Measurements from ENCODE around the gene CCDC59. TPM values are rescaled to one million over a fixed set of nuclear protein-coding genes. Genes with fewer than 3 reads are reported as not detected.

CCDC59 gene
- total RNA-seq, 1 donor = 47.4 TPM

DNA sequence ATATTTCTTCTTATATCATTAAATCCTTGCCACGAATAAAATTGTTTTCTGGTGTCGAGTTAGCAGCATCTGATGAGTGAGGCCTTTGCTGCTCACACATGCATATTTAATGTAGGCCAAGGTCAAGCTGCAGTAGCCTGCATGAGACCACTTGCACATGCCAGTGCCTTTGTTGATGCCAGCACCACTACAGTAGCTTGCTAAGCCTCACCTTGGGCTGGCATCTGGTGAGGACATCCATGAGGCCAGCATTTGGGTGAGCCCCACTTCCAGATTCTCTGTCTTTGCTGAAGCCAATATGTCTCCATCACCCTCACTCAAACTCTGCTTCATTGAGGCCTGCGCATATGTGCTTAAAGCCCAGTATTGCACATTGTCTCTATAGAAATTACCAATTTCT is 8.0 kb downstream of the CCDC59 start:
- TF ChIP-seq, protein P1, sequence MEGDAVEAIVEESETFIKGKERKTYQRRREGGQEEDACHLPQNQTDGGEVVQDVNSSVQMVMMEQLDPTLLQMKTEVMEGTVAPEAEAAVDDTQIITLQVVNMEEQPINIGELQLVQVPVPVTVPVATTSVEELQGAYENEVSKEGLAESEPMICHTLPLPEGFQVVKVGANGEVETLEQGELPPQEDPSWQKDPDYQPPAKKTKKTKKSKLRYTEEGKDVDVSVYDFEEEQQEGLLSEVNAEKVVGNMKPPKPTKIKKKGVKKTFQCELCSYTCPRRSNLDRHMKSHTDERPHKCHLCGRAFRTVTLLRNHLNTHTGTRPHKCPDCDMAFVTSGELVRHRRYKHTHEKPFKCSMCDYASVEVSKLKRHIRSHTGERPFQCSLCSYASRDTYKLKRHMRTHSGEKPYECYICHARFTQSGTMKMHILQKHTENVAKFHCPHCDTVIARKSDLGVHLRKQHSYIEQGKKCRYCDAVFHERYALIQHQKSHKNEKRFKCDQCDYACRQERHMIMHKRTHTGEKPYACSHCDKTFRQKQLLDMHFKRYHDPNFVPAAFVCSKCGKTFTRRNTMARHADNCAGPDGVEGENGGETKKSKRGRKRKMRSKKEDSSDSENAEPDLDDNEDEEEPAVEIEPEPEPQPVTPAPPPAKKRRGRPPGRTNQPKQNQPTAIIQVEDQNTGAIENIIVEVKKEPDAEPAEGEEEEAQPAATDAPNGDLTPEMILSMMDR (IDR thresholded peaks at IDR 0.05; ENCODE audit: extremely low read depth, low read depth, low read length) = no peak
- Histone ChIP-seq H3K27ac (ENCODE audit: low read depth, low read length) (no peak overlapping the region), H3K79me2 (ENCODE audit: insufficient read depth, low read length) (no peaks in the 10 kb centered on the region), H3K9me3 (ENCODE audit: low read depth, low read length) (no peaks in the 10 kb centered on the region), H3K4me3 (ENCODE audit: insufficient read depth, low read length) (no peak overlapping the region), H3K4me1 (ENCODE audit: insufficient read depth, low read length) (no peaks in the 10 kb centered on the region), H3K4me2 (ENCODE audit: insufficient read depth, low read length) (no peak overlapping the region), H2AFZ (ENCODE audit: low read length) (no peak overlapping the region), H4K20me1 (ENCODE audit: insufficient read depth, low read length) (no peaks in the 10 kb centered on the region), H3K27me3 (ENCODE audit: insufficient read depth, low read length) (no peaks in the 10 kb centered on the region), H3K36me3 (ENCODE audit: insufficient read depth, low read length) (peaks cover 20% of the 10 kb centered on the region)
- no peak for DNase-seq (ENCODE audit: insufficient read length, low spot score, missing footprints)

- no peaks in the 10 kb centered on the region for H3K79me2 ChIP-seq (ENCODE audit: insufficient read depth, low read length)
- H3K4me1 ChIP-seq (ENCODE audit: insufficient read depth, low read length) = no peaks in the 10 kb centered on the region
- H2AFZ ChIP-seq (ENCODE audit: low read length) = no peak overlapping the region
- no peak overlapping the region for H3K4me3 ChIP-seq (ENCODE audit: insufficient read depth, low read length)
- TF ChIP-seq, protein P1 (IDR thresholded peaks at IDR 0.05; ENCODE audit: extremely low read depth, low read depth, low read length) = no peak
- H3K27me3 ChIP-seq (ENCODE audit: insufficient read depth, low read length) = no peaks in the 10 kb centered on the region
- no peaks in the 10 kb centered on the region for H3K36me3 ChIP-seq (ENCODE audit: insufficient read depth, low read length)
- no peak overlapping the region for H3K27ac ChIP-seq (ENCODE audit: low read depth, low read length)
- no peaks in the 10 kb centered on the region for H4K20me1 ChIP-seq (ENCODE audit: insufficient read depth, low read length)
- no peak overlapping the region for H3K4me2 ChIP-seq (ENCODE audit: insufficient read depth, low read length)
- DNase-seq (ENCODE audit: insufficient read length, low spot score, missing footprints) = no peak
- no peaks in the 10 kb centered on the region for H3K9me3 ChIP-seq (ENCODE audit: low read depth, low read length)
Observed at GRCh38 chr12:82329508-82329907, 28.7 kb downstream of the CCDC59 start.

- Histone ChIP-seq H3K4me2 (ENCODE audit: insufficient read depth, low read length) (no peak overlapping the region), H4K20me1 (ENCODE audit: insufficient read depth, low read length) (no peaks in the 10 kb centered on the region), H3K27me3 (ENCODE audit: insufficient read depth, low read length) (no peaks in the 10 kb centered on the region), H3K36me3 (ENCODE audit: insufficient read depth, low read length) (no peaks in the 10 kb centered on the region), H2AFZ (ENCODE audit: low read length) (no peak overlapping the region), H3K4me1 (ENCODE audit: insufficient read depth, low read length) (no peaks in the 10 kb centered on the region), H3K27ac (ENCODE audit: low read depth, low read length) (no peak overlapping the region), H3K4me3 (ENCODE audit: insufficient read depth, low read length) (no peak overlapping the region), H3K9me3 (ENCODE audit: low read depth, low read length) (no peaks in the 10 kb centered on the region), H3K79me2 (ENCODE audit: insufficient read depth, low read length) (no peaks in the 10 kb centered on the region)
- no peak for DNase-seq (ENCODE audit: insufficient read length, low spot score, missing footprints)
- TF ChIP-seq, protein P1 (IDR thresholded peaks at IDR 0.05; ENCODE audit: extremely low read depth, low read depth, low read length) = no peak
Observed at GRCh38 chr12:82327861-82328260, 30.3 kb downstream of the CCDC59 start.

- no peaks in the 10 kb centered on the region for H4K20me1 ChIP-seq (ENCODE audit: insufficient read depth, low read length)
- no peak overlapping the region for H3K4me3 ChIP-seq (ENCODE audit: insufficient read depth, low read length)
- H3K27me3 ChIP-seq (ENCODE audit: insufficient read depth, low read length) = no peaks in the 10 kb centered on the region
- no peaks in the 10 kb centered on the region for H3K36me3 ChIP-seq (ENCODE audit: insufficient read depth, low read length)
- H3K79me2 ChIP-seq (ENCODE audit: insufficient read depth, low read length) = no peaks in the 10 kb centered on the region
- H3K4me2 ChIP-seq (ENCODE audit: insufficient read depth, low read length) = no peak overlapping the region
- H3K27ac ChIP-seq (ENCODE audit: low read depth, low read length) = no peak overlapping the region
- no peaks in the 10 kb centered on the region for H3K4me1 ChIP-seq (ENCODE audit: insufficient read depth, low read length)
- DNase-seq (ENCODE audit: insufficient read length, low spot score, missing footprints) = no peak
- H2AFZ ChIP-seq (ENCODE audit: low read length) = no peak overlapping the region
- TF ChIP-seq, protein P1 (IDR thresholded peaks at IDR 0.05; ENCODE audit: extremely low read depth, low read depth, low read length) = peak; percentile 53
- H3K9me3 ChIP-seq (ENCODE audit: low read depth, low read length) = no peaks in the 10 kb centered on the region
Observed at GRCh38 chr12:82326905-82327503, 31.2 kb downstream of the CCDC59 start.

All from osteoblast (primary cell).